ENCODE data around the gene STXBP4. TPM values are rescaled to one million over a fixed set of nuclear protein-coding genes. Genes with fewer than 3 reads are reported as not detected.

Gene STXBP4
- total RNA-seq, 1 donor from 2014 or later = 12.0 TPM

- no peaks in the 10 kb centered on the region for H3K27me3 ChIP-seq
- DNase-seq (no peak), ATAC-seq (no peak)
- no peak for TF ChIP-seq CTCF (IDR thresholded peaks at IDR 0.05)
- no peaks in the 10 kb centered on the region for H3K9me3 ChIP-seq
- H3K4me3 ChIP-seq = no peak overlapping the region
- intact Hi-C loops (cut with DNase I) = no loop called here
- H3K36me3 ChIP-seq = no peaks in the 10 kb centered on the region
- no peak overlapping the region for H3K27ac ChIP-seq
- no peaks in the 10 kb centered on the region for H3K4me1 ChIP-seq
These were observed 69.7 kb downstream of the STXBP4 start for GRCh38 chr17:55038291-55038690.

- H3K27me3 ChIP-seq = no peaks in the 10 kb centered on the region
- H3K4me1 ChIP-seq = no peaks in the 10 kb centered on the region
- H3K27ac ChIP-seq = no peak overlapping the region
- intact Hi-C loops (cut with DNase I) = no loop called here
- no peaks in the 10 kb centered on the region for H3K36me3 ChIP-seq
- H3K4me3 ChIP-seq = no peak overlapping the region
- DNase-seq (no peak), ATAC-seq (no peak)
- no peak for TF ChIP-seq CTCF (IDR thresholded peaks at IDR 0.05)
- no peaks in the 10 kb centered on the region for H3K9me3 ChIP-seq
These were observed 72.0 kb downstream of the STXBP4 start for GRCh38 chr17:55040611-55041010.

GRCh38 chr17:55053855-55054254 is 85.3 kb downstream of the STXBP4 start:
- DNase-seq (no peak), ATAC-seq (no peak)
- Histone ChIP-seq H3K4me1 (no peaks in the 10 kb centered on the region), H3K27ac (no peak overlapping the region), H3K36me3 (no peaks in the 10 kb centered on the region), H3K9me3 (no peaks in the 10 kb centered on the region), H3K27me3 (no peaks in the 10 kb centered on the region), H3K4me3 (no peak overlapping the region)
- peak; percentile 44 for TF ChIP-seq CTCF (IDR thresholded peaks at IDR 0.05)
- intact Hi-C loops (cut with DNase I) = no loop called here

DNA sequence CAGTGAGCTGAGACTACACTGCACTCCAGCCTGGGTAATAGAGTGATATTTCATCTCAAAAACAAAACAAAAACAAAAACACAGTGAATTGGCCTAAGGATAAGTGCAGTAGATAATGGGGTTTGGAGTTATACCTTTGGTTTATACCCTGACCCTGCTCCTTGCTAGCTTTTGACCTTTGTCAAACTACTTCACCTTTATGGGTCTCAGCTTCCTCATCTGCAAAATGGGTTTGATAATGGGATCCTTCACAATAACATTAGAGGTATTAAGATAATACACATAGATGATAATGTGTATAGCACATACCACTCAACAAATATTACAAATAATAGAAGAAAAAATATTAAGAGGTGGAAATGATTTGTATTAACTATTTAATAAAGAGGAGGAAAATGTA is 85.9 kb downstream of the STXBP4 start:
- H3K27ac ChIP-seq = no peak overlapping the region
- no peak for TF ChIP-seq CTCF (IDR thresholded peaks at IDR 0.05)
- H3K4me3 ChIP-seq = no peak overlapping the region
- H3K36me3 ChIP-seq = no peaks in the 10 kb centered on the region
- no peaks in the 10 kb centered on the region for H3K27me3 ChIP-seq
- intact Hi-C loops (cut with DNase I) = no loop called here
- H3K4me1 ChIP-seq = no peaks in the 10 kb centered on the region
- ATAC-seq (no peak), DNase-seq (no peak)
- no peaks in the 10 kb centered on the region for H3K9me3 ChIP-seq

- no peak for TF ChIP-seq CTCF (IDR thresholded peaks at IDR 0.05)
- intact Hi-C loops (cut with DNase I) = no loop called here
- ATAC-seq (peak; percentile 62), DNase-seq (no peak)
- Histone ChIP-seq H3K27ac (no peak overlapping the region), H3K27me3 (no peaks in the 10 kb centered on the region), H3K4me1 (no peaks in the 10 kb centered on the region), H3K9me3 (no peaks in the 10 kb centered on the region), H3K4me3 (no peak overlapping the region), H3K36me3 (no peaks in the 10 kb centered on the region)
These were observed 88.0 kb downstream of the STXBP4 start for GRCh38 chr17:55056526-55056925.

DNA sequence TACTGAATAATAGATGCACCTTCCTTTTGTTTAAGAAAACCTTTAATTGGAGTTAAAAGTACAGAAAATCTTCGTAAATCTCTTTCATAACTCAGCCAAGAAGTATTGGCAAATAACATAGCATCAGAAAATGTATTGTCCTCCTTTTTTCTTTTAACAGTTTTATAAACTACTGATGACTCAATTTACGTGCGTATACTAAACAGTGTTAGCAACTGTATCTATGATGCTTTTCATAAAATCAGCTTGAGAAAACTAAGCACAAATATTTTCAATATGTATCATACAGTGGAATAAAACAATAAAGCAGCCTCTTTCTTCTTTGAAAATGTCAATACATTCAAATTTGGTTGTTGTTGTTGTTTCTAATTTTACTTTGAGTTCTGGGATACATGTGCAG is 88.6 kb downstream of the STXBP4 start:
- no peak for TF ChIP-seq CTCF (IDR thresholded peaks at IDR 0.05)
- intact Hi-C loops (cut with DNase I) = no loop called here
- Histone ChIP-seq H3K36me3 (no peaks in the 10 kb centered on the region), H3K4me3 (no peak overlapping the region), H3K4me1 (no peaks in the 10 kb centered on the region), H3K27me3 (no peaks in the 10 kb centered on the region), H3K27ac (no peak overlapping the region), H3K9me3 (no peaks in the 10 kb centered on the region)
- ATAC-seq (no peak), DNase-seq (no peak)

All from upper lobe of right lung (tissue), 1 donor.